Measurements from ENCODE around the gene SACM1L. TPM values are rescaled to one million over a fixed set of nuclear protein-coding genes. Genes with fewer than 3 reads are reported as not detected.
"Not testable (repeated sequence)": the region's sequence is repeated elsewhere in the genome, so short reads cannot be mapped to it uniquely, and the experiment has no call there.

SACM1L gene
- total RNA-seq, 1 donor from 2014 or later = 46.8 TPM

- Mint-ChIP-seq H3K4me3 (ENCODE audit: unreplicated experiment) (no peak overlapping the region), H3K9me3 (ENCODE audit: unreplicated experiment) (no peaks in the 10 kb centered on the region), H3K36me3 (ENCODE audit: low read depth, unreplicated experiment) (peaks cover 4% of the 10 kb centered on the region), H3K4me1 (ENCODE audit: unreplicated experiment) (no peaks in the 10 kb centered on the region), H3K27me3 (ENCODE audit: unreplicated experiment) (peaks cover 5% of the 10 kb centered on the region), H3K27ac (ENCODE audit: unreplicated experiment) (no peak overlapping the region)
- TF ChIP-seq CTCF (IDR thresholded peaks at IDR 0.05; ENCODE audit: unreplicated experiment) = no peak
- no peak for DNase-seq (ENCODE audit: low spot score)
These were observed 63.9 kb downstream of the SACM1L start for GRCh38 chr3:45753095-45753494.

- H3K4me1 Mint-ChIP-seq (ENCODE audit: unreplicated experiment) = no peaks in the 10 kb centered on the region
- DNase-seq (ENCODE audit: low spot score) = no peak
- no peak overlapping the region for H3K4me3 Mint-ChIP-seq (ENCODE audit: unreplicated experiment)
- H3K9me3 Mint-ChIP-seq (ENCODE audit: unreplicated experiment) = no peaks in the 10 kb centered on the region
- no peak for TF ChIP-seq CTCF (IDR thresholded peaks at IDR 0.05; ENCODE audit: unreplicated experiment)
- H3K27ac Mint-ChIP-seq (ENCODE audit: unreplicated experiment) = no peak overlapping the region
- peaks cover 5% of the 10 kb centered on the region for H3K27me3 Mint-ChIP-seq (ENCODE audit: unreplicated experiment)
- no peaks in the 10 kb centered on the region for H3K36me3 Mint-ChIP-seq (ENCODE audit: low read depth, unreplicated experiment)
These were observed 65.3 kb downstream of the SACM1L start for GRCh38 chr3:45754461-45754860.

- no peak overlapping the region for H3K27ac Mint-ChIP-seq (ENCODE audit: unreplicated experiment)
- H3K36me3 Mint-ChIP-seq (ENCODE audit: low read depth, unreplicated experiment) = no peaks in the 10 kb centered on the region
- no peak for TF ChIP-seq CTCF (IDR thresholded peaks at IDR 0.05; ENCODE audit: unreplicated experiment)
- H3K27me3 Mint-ChIP-seq (ENCODE audit: unreplicated experiment) = no peaks in the 10 kb centered on the region
- DNase-seq (ENCODE audit: low spot score) = no peak
- H3K4me3 Mint-ChIP-seq (ENCODE audit: unreplicated experiment) = no peak overlapping the region
- H3K4me1 Mint-ChIP-seq (ENCODE audit: unreplicated experiment) = no peaks in the 10 kb centered on the region
- no peaks in the 10 kb centered on the region for H3K9me3 Mint-ChIP-seq (ENCODE audit: unreplicated experiment)
These were observed 66.9 kb downstream of the SACM1L start for GRCh38 chr3:45756055-45756454.

GRCh38 chr3:45757141-45757540 lies 67.9 kb downstream of the SACM1L start:
- H3K4me3 Mint-ChIP-seq (ENCODE audit: unreplicated experiment); DNase-seq (ENCODE audit: low spot score); H3K27me3 Mint-ChIP-seq (ENCODE audit: unreplicated experiment); H3K9me3 Mint-ChIP-seq (ENCODE audit: unreplicated experiment); H3K36me3 Mint-ChIP-seq (ENCODE audit: low read depth, unreplicated experiment); H3K4me1 Mint-ChIP-seq (ENCODE audit: unreplicated experiment); H3K27ac Mint-ChIP-seq (ENCODE audit: unreplicated experiment): not testable (repeated sequence)

DNA sequence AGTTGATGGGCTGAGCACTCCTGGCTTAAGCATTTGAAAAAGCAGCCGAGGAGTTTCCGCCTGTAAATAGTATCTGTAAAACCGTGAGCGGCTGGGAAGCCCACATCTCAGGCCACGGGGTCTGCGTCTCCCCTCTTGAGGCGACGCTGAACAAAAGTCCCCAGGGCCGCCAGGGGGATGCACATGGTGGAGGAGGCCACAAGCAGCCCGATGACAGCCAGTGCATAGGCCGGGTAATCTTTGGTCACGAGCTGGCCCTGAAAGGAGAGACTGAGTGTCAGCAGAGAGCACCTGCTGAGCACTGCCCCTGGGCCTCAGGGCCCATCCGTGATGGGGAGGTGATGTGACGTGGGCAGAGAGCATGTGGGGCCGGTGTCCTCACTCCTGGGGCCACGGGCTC lies 69.7 kb downstream of the SACM1L start:
- no peaks in the 10 kb centered on the region for H3K36me3 Mint-ChIP-seq (ENCODE audit: low read depth, unreplicated experiment)
- no peak overlapping the region for H3K4me3 Mint-ChIP-seq (ENCODE audit: unreplicated experiment)
- no peak for TF ChIP-seq CTCF (IDR thresholded peaks at IDR 0.05; ENCODE audit: unreplicated experiment)
- DNase-seq (ENCODE audit: low spot score) = no peak
- no peaks in the 10 kb centered on the region for H3K9me3 Mint-ChIP-seq (ENCODE audit: unreplicated experiment)
- no peaks in the 10 kb centered on the region for H3K27me3 Mint-ChIP-seq (ENCODE audit: unreplicated experiment)
- H3K4me1 Mint-ChIP-seq (ENCODE audit: unreplicated experiment) = no peaks in the 10 kb centered on the region
- no peak overlapping the region for H3K27ac Mint-ChIP-seq (ENCODE audit: unreplicated experiment)

- no peaks in the 10 kb centered on the region for H3K4me1 Mint-ChIP-seq (ENCODE audit: unreplicated experiment)
- peaks cover 4% of the 10 kb centered on the region for H3K36me3 Mint-ChIP-seq (ENCODE audit: low read depth, unreplicated experiment)
- H3K27ac Mint-ChIP-seq (ENCODE audit: unreplicated experiment) = no peak overlapping the region
- H3K9me3 Mint-ChIP-seq (ENCODE audit: unreplicated experiment) = no peaks in the 10 kb centered on the region
- DNase-seq (ENCODE audit: low spot score) = no peak
- no peak overlapping the region for H3K4me3 Mint-ChIP-seq (ENCODE audit: unreplicated experiment)
- peaks cover 1% of the 10 kb centered on the region for H3K27me3 Mint-ChIP-seq (ENCODE audit: unreplicated experiment)
- TF ChIP-seq CTCF (IDR thresholded peaks at IDR 0.05; ENCODE audit: unreplicated experiment) = no peak
These were observed 70.7 kb downstream of the SACM1L start for GRCh38 chr3:45759851-45760250.
